Measurements from ENCODE around the gene STIM1.

GRCh38 chr11:4065601-4066377 is 210.3 kb downstream of the STIM1 start:
- TF ChIP-seq CTCF (IDR thresholded peaks at IDR 0.05) (no peak), POLR2AphosphoS5 (IDR thresholded peaks at IDR 0.05) (no peak)

All from sigmoid colon (tissue), 4 donors.